ENCODE data around the gene UTS2R.

GRCh38 chr17:82334204-82334621 lies 37.4 kb upstream of the UTS2R start:
- no peak for TF ChIP-seq CTCF (IDR thresholded peaks at IDR 0.05)
- no peak for TF ChIP-seq POLR2A (IDR thresholded peaks at IDR 0.05)
